RWPE1 (cell line): ENCODE measurements around the gene SEMA4G.

ENCODE experiments used
- CTCF ChIA-PET: fragments of 350-600 bp; sonication (Branson Sonifier 250); formaldehyde crosslinking; extraction: SDS; loops from one replicate; lab custom pipeline; 2021; lab: Yijun Ruan, JAX
- POLR2A ChIA-PET: fragments of 400-600 bp; formaldehyde crosslinking; extraction: SDS; loops from one replicate; lab custom pipeline; 2020; ENCODE audit warnings: antibody characterized with exemption; ENCODE audit not compliant: low non-redundant PET; lab: Yijun Ruan, JAX
- DNase-seq: peaks from one replicate; pipeline ENCODE4 v3.0.0; 2012; ENCODE audit warnings: low spot score
- H3K27ac ChIP-seq: fragments of 450-650 bp; 2 replicates; pipeline ENCODE4 v1.5.1; 2017
- TF ChIP-seq, protein P1 (sequence below): fragments of 450-650 bp; conservative IDR thresholded peaks from 2 replicates; pipeline ENCODE4 v1.5.1; 2017; ENCODE audit warnings: low read depth, mild to moderate bottlenecking

The SEMA4G gene, protein sequence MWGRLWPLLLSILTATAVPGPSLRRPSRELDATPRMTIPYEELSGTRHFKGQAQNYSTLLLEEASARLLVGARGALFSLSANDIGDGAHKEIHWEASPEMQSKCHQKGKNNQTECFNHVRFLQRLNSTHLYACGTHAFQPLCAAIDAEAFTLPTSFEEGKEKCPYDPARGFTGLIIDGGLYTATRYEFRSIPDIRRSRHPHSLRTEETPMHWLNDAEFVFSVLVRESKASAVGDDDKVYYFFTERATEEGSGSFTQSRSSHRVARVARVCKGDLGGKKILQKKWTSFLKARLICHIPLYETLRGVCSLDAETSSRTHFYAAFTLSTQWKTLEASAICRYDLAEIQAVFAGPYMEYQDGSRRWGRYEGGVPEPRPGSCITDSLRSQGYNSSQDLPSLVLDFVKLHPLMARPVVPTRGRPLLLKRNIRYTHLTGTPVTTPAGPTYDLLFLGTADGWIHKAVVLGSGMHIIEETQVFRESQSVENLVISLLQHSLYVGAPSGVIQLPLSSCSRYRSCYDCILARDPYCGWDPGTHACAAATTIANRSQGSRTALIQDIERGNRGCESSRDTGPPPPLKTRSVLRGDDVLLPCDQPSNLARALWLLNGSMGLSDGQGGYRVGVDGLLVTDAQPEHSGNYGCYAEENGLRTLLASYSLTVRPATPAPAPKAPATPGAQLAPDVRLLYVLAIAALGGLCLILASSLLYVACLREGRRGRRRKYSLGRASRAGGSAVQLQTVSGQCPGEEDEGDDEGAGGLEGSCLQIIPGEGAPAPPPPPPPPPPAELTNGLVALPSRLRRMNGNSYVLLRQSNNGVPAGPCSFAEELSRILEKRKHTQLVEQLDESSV

DNA sequence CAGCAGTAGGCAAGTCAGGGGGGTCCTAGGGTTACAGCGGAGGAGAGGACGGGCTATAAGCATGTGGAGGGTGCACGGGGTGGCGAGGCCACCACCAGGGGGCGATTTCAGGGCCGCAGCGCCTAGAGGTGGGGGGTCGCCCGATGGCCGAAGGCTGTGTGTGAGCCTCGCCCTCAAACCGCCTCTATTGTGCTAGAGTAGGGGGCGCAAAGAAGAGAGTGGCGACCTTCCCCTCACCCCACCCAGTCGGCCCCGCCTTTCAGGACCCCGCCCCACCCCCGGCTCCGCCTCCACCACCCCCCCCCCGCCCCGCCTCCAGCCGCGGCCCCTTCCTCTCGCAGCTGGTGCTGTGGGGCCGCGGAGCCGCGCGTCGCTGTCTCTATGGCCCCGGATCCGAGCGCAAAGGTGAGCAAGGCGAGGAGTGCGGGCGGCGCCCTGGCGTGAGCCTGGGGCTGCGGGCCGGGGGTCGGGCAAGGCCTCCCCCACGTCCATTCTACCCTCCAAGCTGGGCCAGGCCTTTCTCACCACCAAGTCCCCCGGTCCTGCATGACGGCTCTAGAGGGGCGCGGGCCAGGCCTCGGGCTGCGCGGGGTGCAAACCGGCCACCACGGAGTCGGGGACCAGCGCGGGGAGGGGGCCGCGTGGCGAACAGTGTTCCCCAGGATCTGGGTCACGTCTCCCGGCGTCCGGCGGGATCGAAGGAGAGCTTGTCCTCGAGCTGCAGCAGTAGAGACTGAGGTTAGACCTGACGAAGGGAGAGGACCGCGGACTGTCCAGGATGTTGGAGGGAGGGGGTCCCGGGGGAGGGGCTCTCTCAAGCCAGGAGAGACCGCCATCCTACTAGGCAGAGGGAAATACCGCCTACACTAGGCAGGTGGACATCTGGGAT is at the start of gene SEMA4G:
TSS of gene SEMA4G (plus strand) at position 318 of the 889 bp plus-strand sequence. CDS start 3,409 bp downstream, outside the sequence.
- H3K27ac ChIP-seq = no peak within 1 kb of the TSS
- TF ChIP-seq, protein P1, sequence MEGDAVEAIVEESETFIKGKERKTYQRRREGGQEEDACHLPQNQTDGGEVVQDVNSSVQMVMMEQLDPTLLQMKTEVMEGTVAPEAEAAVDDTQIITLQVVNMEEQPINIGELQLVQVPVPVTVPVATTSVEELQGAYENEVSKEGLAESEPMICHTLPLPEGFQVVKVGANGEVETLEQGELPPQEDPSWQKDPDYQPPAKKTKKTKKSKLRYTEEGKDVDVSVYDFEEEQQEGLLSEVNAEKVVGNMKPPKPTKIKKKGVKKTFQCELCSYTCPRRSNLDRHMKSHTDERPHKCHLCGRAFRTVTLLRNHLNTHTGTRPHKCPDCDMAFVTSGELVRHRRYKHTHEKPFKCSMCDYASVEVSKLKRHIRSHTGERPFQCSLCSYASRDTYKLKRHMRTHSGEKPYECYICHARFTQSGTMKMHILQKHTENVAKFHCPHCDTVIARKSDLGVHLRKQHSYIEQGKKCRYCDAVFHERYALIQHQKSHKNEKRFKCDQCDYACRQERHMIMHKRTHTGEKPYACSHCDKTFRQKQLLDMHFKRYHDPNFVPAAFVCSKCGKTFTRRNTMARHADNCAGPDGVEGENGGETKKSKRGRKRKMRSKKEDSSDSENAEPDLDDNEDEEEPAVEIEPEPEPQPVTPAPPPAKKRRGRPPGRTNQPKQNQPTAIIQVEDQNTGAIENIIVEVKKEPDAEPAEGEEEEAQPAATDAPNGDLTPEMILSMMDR = peak; percentile 70
- peak; percentile 54 for DNase-seq
- CTCF ChIA-PET = interaction anchor here (0.6 to 1.7 kb wide), 8 partner anchors 12 to 724 kb away, joined by 3 to 6 read pairs (median 4); no protein-coding TSS in a partner anchor
- POLR2A ChIA-PET = interaction anchor here (0.7 kb wide), 1 partner anchor 23 kb away, joined by 4 read pairs; no protein-coding TSS in a partner anchor

DNA sequence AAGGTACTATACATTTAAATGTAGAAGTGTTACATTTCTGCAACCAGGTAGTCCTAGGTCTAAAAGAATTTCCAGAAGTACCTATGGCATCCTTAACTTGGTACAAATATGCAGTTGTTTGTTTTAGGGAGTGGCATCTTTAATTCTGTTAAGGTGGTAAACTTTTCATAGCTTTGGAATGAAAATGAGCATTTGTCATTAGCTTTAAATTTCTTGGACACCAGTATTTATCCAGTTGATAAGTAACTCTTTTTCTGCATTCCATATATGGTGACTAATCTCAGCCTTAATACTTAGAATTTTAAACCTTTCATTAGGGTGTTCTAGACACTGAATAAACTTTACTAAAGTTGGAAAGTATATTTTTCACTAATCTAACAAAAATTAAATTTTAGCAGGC is 45.7 kb upstream of the SEMA4G start:
- POLR2A ChIA-PET = no interaction called here
- DNase-seq = no peak
- H3K27ac ChIP-seq = no peak overlapping the region
- CTCF ChIA-PET = interaction anchor here (0.6 to 1.2 kb wide), 4 partner anchors 10 to 997 kb away, joined by 3 read pairs; partner anchors contain the start of gene SLF2
- TF ChIP-seq, protein P1 = no peak

DNA sequence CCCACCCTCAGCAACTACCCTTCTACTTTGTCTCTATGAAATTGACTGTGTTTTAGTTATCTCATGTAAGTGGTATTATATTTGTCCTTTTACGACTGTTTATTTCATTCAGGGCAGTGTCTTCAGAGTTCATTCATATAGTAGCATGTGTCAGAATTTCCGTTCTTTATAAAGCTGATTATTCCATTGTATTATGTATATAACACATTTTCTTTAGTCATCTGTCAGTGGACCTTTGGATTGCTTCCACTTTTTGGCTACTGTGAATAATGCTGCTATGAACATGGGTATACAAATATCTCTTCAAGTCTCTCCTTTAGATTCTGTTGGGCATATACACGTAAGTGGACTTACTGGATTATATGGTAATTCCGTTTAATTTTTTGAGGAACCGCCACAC is 42.0 kb upstream of the SEMA4G start:
- ChIA-PET POLR2A (no interaction called here), CTCF (interaction anchor here (0.6 kb wide), 2 partner anchors 43 to 490 kb away, joined by 3 to 4 read pairs; no protein-coding TSS in a partner anchor)
- H3K27ac ChIP-seq = no peak overlapping the region
- TF ChIP-seq, protein P1 = no peak
- DNase-seq = no peak

DNA sequence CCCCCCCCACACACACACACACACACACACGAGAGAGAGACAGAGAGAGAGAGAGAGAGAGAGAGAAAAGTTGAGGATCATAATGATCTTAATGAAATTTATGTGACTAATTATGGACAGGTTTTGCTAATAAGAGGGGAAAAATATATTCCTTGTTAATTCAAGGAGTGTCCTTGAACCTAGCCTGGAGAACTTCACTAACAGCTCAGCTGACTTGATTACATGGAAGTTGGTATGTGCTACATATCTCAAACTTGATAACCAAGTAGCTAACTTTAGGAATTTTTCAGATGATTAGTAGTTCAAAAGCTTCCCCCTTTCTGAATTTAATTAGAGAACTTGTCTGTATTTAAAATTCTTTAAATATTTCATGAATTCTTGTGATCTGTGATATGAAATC is 41.3 kb upstream of the SEMA4G start:
- TF ChIP-seq, protein P1 = no peak
- DNase-seq = no peak
- CTCF ChIA-PET = no interaction called here
- POLR2A ChIA-PET = interaction anchor here (0.7 kb wide), 1 partner anchor 10 kb away, joined by 3 read pairs; no protein-coding TSS in a partner anchor
- H3K27ac ChIP-seq = no peak overlapping the region

DNA sequence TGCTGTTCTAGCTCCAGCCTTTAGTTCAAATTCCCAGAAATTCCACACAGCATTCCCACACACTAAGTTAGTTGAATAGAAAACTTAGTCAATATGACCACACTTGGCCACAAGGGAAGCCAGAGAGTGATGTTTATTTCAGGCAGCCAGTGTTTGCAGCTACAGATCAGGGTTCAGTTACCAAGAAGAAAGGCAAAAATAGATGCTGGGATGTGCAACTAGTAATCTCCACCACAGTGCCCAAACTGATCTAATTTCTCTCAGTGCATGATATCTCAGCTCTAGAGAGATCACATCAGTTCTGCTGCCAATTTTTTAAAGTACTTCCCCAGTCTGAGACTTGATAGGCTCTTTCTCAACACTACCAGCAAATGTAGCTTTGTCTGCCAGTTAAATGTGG is 38.9 kb upstream of the SEMA4G start:
- CTCF ChIA-PET = interaction anchor here (0.6 to 1.8 kb wide), 3 partner anchors 38 to 69 kb away, joined by 3 to 4 read pairs (median 3); partner anchors contain the start of genes LZTS2 and SEMA4G
- TF ChIP-seq, protein P1 = no peak
- POLR2A ChIA-PET = no interaction called here
- no peak overlapping the region for H3K27ac ChIP-seq
- no peak for DNase-seq
